Superior temporal gyrus (tissue), 1 donor: ENCODE results near the gene LRRC58.

ENCODE experiments used
- DNase-seq: peaks from one replicate; pipeline ENCODE4 v3.0.0-alpha.2; 2016; ENCODE audit errors: extremely low spot score

LRRC58 gene

DNA sequence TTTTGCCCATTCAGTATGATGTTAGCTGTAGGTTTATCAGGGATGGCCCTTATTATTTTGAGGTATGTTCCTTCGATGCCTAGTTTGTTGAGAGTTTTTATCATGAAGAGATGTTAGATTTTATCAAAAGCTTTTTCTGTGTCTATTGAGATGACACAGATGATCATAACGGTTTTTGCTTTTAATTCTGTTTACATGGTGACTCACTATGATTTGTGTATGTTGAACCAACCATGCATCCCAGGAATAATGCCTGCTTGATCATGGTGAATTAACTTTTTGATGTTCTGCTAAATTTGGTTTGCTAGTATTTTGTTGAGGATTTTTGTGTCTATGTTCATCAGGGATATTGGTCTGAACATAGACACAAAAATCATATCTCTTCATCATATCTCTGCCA is 72.4 kb downstream of the LRRC58 start:
- no peak for DNase-seq

DNA sequence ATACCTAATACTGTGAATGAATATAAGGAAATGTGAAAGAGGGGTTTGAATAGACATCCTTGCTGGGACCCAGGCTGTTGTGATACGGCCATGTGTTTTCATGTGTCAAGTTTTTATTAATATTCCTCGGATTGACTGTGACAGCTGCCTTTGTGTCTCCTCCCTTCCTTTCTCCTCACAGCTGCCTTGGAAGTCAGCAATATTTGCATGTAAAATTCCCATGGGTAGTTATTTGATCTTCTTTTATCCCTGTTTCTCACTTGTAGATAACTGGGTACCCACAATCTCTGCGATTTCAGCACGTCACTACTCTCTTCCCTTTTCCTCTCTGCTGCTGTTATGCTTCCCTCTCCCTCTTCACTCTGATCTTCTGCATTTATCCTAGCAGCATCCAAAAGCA is 73.5 kb downstream of the LRRC58 start:
- DNase-seq = no peak

DNA sequence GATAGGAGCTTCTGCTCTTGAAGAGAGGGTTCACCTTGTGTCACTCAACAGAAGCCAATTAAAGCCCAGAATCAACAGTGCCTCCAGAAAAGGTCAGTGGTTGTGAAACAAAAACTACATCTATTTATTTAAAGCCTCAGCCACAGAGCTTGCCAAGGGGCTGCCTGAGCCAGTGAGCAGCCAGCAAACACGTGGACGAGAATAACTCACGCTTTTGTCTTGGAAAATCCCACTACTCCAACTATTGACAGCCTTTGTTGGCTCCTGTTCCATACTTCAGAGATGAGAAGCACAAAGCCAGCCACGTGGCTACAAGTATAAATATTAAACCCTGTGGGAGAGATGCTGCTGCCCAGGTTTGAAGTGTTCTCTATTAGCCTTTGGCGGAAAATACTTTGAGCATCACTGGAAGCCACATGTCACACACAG is 74.4 kb downstream of the LRRC58 start:
- DNase-seq = no peak
